Upper lobe of left lung (tissue), 4 donors: ENCODE measurements around the gene DGCR8.

Experiments
- CTCF ChIP-seq, 6 experiments: fragments of 450-650 bp in 4 of 6; fragments of 200-600 bp in 2 of 6; sonication (generic) in 2 of 6; IDR thresholded peaks; one replicate each; pipeline ENCODE4 v1.5.1; 2016 to 2019; ENCODE audit warnings: antibody characterized with exemption in 6 of 6
- EP300 ChIP-seq, 4 donors: sonication (generic); formaldehyde crosslinking; IDR thresholded peaks; one replicate each; pipeline ENCODE4 v1.5.1; 2017; ENCODE audit warnings: antibody characterized with exemption in 4 of 4, control low read depth in 2 of 4
- POLR2A ChIP-seq, 4 donors: fragments of 450-650 bp; IDR thresholded peaks; one replicate each; pipeline ENCODE4 v1.5.1; 2016 to 2017; ENCODE audit warnings: antibody characterized with exemption in 4 of 4, mild to moderate bottlenecking in 2 of 4
- POLR2AphosphoS5 ChIP-seq, 2 donors: sonication (generic); formaldehyde crosslinking; IDR thresholded peaks; one replicate each; pipeline ENCODE4 v1.5.1; 2017; ENCODE audit warnings: antibody characterized with exemption in 2 of 2

GRCh38 chr22:20083891-20084546, 4.0 kb downstream of the DGCR8 start:
- no peak for TF ChIP-seq POLR2AphosphoS5 (IDR thresholded peaks at IDR 0.05)
- TF ChIP-seq EP300 (IDR thresholded peaks at IDR 0.05): no peak
- TF ChIP-seq CTCF (IDR thresholded peaks at IDR 0.05): no peak
- no peak for TF ChIP-seq POLR2A (IDR thresholded peaks at IDR 0.05)
